ENCODE measurements around the gene CWC15.
"Not testable (repeated sequence)": the region's sequence is repeated elsewhere in the genome, so short reads cannot be mapped to it uniquely, and the experiment has no call there.

Gene CWC15

GRCh38 chr11:94956963-94957362, 16.4 kb downstream of the CWC15 start:
- in situ Hi-C loops (cut with HindIII; ENCODE audit: low sequenced_read_pairs): no loop called here

- in situ Hi-C loops (cut with HindIII; ENCODE audit: low sequenced_read_pairs): no loop called here
These were observed 18.6 kb downstream of the CWC15 start for GRCh38 chr11:94954753-94955152.

GRCh38 chr11:94948070-94948617, 25.2 kb downstream of the CWC15 start:
- in situ Hi-C loops (cut with HindIII; ENCODE audit: low sequenced_read_pairs): no loop called here

DNA sequence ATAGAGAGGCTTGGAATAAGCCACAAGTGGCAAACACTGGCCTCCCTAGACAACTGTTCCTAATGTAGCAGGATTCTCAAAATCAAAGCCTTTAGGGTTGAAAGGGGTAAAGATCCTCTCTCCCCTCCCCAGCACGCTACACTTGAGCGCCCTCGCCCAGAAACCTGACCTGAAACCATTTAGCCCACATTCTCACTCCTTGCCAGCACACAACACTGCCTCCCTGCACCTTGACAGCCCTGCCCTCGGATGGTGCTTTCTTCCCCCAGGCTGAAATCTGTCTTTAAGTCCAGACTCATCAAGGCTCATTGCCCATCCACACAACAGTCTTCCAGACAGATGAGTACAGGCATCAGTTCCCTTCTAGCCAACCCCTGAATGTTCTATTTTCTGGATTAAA, 26.5 kb downstream of the CWC15 start:
- in situ Hi-C loops (cut with HindIII; ENCODE audit: low sequenced_read_pairs): no loop called here

GRCh38 chr11:94941131-94941530, 32.2 kb downstream of the CWC15 start:
- in situ Hi-C loops (cut with HindIII; ENCODE audit: low sequenced_read_pairs): no loop called here

DNA sequence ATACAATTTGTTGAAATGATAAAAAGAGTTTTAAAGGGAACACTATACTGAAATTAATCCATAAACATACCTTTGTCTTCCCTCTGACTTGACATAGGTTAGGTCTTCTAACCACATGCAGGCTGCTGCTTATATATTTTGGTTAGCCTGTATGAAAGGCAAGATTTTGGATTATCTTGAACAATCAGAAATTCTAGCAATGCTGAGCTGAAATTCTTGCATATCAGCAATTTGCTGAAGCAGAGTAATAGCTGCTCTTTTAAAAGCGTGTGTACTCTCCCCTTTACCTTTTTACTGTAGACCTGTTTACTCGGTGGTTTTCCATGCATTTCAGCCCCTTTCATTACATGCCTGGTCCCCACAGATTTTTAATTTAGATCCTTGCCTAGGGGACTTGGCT, 34.0 kb downstream of the CWC15 start:
- in situ Hi-C loops (cut with HindIII; ENCODE audit: low sequenced_read_pairs): no loop called here

- in situ Hi-C loops (cut with HindIII; ENCODE audit: low sequenced_read_pairs): no loop called here
These were observed 35.0 kb downstream of the CWC15 start for GRCh38 chr11:94938095-94939055.

GRCh38 chr11:94934846-94935245, 38.5 kb downstream of the CWC15 start:
- in situ Hi-C loops (cut with HindIII; ENCODE audit: low sequenced_read_pairs): no loop called here

DNA sequence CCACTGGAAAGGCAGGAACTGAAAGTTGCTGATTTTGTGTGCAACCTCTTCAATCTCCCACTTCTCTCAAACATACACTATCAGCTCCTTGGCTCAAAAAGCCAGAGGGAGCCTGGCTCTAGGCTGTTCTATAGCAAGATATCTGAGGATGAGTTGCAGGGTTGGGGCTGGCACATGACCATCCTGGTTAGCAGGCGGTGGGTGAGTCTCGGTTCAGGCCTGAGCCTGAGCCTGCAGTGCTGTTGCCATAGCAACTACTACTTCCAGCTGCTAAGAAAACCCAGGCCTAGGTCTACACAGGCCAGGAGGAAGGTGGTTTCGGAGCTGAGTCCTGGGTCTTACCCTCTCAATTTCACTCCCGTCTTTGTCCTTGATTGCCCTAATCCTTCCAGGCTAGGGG, 39.0 kb downstream of the CWC15 start:
- in situ Hi-C loops (cut with HindIII; ENCODE audit: low sequenced_read_pairs): no loop called here

DNA sequence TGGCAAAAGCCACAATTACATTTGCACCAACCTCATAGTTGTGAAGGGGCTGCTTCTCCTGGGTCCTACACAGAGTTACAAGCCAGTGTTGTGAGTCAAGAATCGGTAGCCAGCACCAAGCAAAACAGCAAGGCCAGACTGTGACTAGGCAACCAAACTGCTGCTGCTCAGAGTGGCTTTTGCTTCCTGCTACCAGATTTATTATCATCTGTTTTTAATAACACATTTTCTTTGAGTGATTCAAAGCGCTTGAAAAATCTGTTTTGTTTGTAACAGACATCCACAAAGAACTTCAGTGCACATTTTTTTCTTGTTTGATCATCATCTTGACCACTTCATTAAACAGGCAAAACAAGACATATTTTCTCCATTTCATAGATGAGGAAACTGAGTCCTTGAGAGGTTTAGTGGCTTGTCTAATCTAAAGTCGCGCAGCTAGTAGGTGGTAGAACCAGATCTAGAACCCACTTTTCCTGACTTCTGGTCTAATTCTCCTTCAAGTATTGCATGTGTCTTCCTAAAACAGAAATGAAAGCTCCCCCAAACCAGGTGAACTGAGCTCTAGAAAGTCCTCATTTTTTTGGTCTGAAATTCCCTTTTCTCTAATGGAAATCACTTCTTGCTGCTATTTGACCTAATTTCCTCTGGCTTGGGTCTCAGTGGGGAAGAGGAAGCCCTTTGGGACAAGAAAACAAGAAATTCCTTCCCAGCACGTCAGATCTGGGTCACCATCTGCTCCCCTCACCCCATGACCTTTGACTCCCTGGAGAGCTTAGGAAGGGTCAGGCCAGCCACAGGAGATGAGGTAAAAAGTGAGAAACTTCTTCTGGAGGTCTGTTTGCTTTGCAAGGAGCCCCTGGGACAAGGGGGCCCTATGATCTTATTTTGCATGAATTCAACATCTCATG, 39.9 kb downstream of the CWC15 start:
- in situ Hi-C loops (cut with HindIII; ENCODE audit: low sequenced_read_pairs): no loop called here

GRCh38 chr11:94932503-94932902, 40.9 kb downstream of the CWC15 start:
- in situ Hi-C loops (cut with HindIII; ENCODE audit: low sequenced_read_pairs): no loop called here

- in situ Hi-C loops (cut with HindIII; ENCODE audit: low sequenced_read_pairs): not testable (repeated sequence)
These were observed 41.3 kb downstream of the CWC15 start for GRCh38 chr11:94932072-94932471.

DNA sequence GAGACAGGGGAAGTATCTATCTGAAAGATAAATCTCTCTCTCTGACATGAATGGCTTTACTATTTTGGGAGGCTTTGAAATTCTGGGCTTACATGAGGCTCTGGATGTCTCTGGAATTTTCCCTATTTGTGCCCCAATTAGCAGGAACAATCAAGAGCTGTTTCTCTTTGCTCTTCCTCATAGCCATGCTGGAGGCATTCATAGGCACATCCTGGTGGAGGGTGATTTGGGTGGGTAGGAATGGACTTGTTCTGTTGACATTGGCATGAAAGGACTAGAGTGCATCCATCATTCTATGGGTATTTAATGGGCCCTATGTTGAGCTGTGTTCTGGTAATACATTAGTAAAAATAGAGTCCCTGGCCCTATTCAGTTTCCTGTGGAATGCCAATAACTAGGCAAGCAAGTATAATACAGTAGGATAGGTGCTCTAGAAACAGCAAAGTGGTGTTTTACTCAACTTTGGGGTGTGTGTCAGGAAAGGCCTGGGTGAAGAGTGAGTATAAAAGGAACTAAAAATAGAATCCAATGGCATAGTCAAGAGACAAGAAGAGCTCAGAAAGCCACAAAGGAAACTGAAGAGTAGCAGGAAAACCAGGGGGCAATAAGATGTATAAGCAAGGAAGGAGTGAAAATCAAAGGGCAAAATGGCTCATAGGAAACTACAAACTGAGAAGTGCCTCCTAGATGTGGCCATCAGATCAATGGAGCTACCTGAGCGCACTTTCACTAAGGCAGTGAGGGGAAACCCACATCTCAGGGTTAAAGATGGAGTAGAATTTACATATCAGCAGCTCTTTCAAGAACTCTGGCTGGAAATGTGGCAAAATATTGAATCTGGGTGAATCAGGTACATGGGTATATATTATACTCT, 45.0 kb downstream of the CWC15 start:
- in situ Hi-C loops (cut with HindIII; ENCODE audit: low sequenced_read_pairs): no loop called here

DNA sequence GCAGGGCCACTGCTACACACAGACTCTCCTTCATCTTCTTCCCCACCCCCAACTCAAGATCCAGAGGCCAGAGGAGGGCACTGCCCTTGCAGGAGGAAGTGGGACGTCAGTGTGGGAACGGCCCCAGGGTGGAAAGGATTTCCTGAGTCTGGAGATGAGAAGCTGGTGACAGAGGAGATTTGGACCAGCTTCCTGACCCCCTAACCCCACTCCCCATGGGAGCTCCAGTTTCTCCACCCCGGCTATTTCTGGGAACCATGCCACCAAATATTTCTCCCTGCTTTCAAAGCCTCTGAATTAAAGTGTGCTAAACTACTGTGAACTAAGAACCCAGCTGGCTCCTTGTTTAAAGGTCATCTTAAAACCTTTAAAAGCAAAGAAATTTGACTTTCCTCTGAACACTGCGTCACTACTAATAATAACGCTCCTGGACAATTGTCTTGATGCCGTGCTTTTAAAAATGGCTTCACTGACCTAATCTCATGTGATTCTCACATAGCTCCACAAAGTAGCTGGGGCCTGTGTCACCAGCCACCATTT, 46.6 kb downstream of the CWC15 start:
- in situ Hi-C loops (cut with HindIII; ENCODE audit: low sequenced_read_pairs): no loop called here

- in situ Hi-C loops (cut with HindIII; ENCODE audit: low sequenced_read_pairs): no loop called here
These were observed 47.1 kb downstream of the CWC15 start for GRCh38 chr11:94926271-94926625.

DNA sequence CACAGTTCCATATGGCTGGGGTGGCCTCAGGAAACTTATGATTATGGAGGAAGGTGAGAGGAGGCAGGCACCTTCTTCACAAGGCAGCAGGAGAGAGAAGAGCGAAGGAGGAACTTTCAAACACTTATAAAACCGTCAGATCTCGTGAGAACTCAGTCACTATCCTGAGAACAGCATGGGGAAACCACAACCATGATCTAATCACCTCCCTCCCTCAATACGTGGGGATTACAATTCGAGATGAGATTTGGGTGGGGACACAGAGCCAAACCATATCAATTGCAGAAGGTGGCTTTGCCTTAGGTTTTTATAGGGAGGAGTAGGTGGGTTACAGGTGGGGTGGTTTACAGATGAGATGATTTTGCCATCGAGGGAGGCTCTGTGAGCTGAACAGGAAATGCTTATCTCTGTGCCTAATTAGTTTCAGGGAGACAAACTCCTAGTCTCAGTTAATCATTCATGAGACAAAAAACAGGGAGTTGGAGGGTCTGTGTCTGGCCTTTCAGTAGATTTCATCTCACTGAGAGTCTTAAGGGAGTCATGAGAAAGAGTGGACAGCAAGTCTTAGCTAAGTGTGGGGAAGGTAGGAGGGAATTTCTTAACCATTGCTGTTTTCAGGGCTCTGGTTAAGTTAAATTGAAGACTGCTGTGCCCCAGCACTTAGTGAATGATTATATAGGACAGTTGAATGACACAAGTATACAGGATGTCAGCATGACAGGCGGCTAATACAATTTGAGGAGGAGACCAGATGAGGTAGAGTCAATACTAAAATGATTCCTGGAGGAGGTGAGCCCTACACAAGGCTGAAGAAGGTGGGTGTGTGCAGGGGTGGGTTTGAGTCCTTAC, 47.7 kb downstream of the CWC15 start:
- in situ Hi-C loops (cut with HindIII; ENCODE audit: low sequenced_read_pairs): no loop called here

GRCh38 chr11:94924612-94925011, 48.7 kb downstream of the CWC15 start:
- in situ Hi-C loops (cut with HindIII; ENCODE audit: low sequenced_read_pairs): no loop called here

DNA sequence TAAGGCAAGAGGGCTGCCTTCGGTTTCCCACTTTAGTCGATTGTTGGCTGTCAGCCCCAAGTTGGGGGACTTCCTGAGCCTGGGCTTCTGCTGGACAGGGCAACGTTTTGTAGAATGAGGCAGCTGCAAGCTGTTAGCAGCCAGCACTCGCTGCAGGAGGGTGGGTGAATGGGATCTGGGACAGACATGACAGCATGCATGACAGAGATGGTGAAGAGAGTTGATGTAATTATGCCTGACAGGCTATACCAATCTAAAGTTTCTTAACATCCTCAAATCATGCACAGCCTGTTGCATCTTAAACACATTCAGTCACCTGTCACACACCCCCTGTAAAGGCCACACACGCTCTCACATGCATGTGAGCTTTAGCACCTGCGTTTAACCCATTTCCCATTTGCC, 49.2 kb downstream of the CWC15 start:
- in situ Hi-C loops (cut with HindIII; ENCODE audit: low sequenced_read_pairs): no loop called here

GRCh38 chr11:94923004-94923334, 50.4 kb downstream of the CWC15 start:
- in situ Hi-C loops (cut with HindIII; ENCODE audit: low sequenced_read_pairs): no loop called here

Measured in DLD1 (cell line).